ENCODE data around the gene ALLC.

DNA sequence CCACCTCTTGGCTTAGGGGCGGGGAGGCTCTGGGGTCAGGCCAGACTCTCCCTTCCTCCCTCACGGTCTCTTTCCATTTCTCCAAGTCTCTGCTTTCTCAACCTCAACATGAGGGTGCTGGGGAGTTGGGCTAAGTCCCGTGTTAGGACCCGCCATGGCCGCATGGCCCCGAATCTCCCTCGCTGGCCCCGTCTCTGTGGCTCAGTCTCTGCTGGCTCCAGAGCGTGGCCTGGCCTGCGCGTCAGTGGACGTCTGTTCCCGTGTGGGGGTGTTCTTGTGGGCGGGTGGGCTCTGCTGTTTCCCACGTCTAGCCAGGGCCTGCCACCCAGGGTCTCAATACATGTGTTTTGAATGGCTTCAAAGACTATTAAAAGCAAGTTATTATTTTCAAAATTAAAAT is 12.4 kb downstream of the ALLC start:
- TF ChIP-seq, protein P1, sequence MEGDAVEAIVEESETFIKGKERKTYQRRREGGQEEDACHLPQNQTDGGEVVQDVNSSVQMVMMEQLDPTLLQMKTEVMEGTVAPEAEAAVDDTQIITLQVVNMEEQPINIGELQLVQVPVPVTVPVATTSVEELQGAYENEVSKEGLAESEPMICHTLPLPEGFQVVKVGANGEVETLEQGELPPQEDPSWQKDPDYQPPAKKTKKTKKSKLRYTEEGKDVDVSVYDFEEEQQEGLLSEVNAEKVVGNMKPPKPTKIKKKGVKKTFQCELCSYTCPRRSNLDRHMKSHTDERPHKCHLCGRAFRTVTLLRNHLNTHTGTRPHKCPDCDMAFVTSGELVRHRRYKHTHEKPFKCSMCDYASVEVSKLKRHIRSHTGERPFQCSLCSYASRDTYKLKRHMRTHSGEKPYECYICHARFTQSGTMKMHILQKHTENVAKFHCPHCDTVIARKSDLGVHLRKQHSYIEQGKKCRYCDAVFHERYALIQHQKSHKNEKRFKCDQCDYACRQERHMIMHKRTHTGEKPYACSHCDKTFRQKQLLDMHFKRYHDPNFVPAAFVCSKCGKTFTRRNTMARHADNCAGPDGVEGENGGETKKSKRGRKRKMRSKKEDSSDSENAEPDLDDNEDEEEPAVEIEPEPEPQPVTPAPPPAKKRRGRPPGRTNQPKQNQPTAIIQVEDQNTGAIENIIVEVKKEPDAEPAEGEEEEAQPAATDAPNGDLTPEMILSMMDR (IDR thresholded peaks at IDR 0.05) = no peak
- TF ChIP-seq POLR2AphosphoS5 (IDR thresholded peaks at IDR 0.05) = no peak

All from transverse colon (tissue), 4 donors.